Skin of body (tissue), 2 donors: ENCODE data around the gene ECEL1. TPM values are rescaled to one million over a fixed set of nuclear protein-coding genes. Genes with fewer than 3 reads are reported as not detected.

Experiments
- DNase-seq: peaks from one replicate; lab custom pipeline; 2025; lab: John Stamatoyannopoulos, UW
- total RNA-seq: library from RNA; depleted of rRNA; stranded (reverse); fragments of >200 nt; gene quantifications from one replicate; pipeline ENCODE4 v1.2.3, GENCODE V29; 2014

The ECEL1 gene
- total RNA-seq, 1 donor from 2014 or later, result 0.30 TPM

DNA sequence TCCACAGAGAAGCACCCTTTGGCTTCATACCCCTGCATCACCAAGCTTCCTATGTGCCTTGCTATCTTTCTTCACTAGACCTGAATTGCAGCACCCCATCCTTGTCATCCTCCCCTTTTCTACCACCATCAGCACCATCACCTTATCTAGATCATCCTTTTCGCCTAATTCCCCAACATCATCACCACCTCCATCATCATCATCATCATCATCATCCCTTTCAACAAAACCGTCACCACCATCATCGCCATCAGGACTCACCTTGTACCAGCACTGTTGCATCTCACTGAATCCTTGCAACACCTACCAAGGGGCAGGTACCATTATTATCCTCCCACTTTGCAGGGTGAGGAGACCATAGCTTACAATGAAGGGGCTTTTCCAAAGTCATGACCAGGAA lies 10.8 kb upstream of the ECEL1 start:
- no peak for DNase-seq

DNA sequence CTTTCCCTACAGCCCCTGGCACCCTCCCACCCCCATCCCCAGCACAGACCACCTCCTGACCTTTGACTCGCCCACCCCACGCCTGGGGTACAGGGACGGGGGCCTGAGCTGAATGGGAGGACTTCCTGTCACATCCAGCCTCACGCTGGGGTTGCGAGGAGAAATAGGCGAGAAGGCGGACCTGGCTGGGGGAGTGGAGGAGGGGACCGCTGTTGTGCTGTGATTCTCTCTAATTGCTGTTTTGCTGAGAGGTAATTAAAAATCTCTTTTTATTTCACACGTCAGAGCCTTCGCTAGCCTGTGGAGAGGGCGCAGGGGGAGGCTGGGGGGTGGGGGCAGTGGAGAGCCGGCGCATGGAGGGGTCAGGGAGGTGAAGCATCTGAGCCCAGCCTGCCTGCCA lies 9.7 kb upstream of the ECEL1 start:
- DNase-seq, result no peak

DNA sequence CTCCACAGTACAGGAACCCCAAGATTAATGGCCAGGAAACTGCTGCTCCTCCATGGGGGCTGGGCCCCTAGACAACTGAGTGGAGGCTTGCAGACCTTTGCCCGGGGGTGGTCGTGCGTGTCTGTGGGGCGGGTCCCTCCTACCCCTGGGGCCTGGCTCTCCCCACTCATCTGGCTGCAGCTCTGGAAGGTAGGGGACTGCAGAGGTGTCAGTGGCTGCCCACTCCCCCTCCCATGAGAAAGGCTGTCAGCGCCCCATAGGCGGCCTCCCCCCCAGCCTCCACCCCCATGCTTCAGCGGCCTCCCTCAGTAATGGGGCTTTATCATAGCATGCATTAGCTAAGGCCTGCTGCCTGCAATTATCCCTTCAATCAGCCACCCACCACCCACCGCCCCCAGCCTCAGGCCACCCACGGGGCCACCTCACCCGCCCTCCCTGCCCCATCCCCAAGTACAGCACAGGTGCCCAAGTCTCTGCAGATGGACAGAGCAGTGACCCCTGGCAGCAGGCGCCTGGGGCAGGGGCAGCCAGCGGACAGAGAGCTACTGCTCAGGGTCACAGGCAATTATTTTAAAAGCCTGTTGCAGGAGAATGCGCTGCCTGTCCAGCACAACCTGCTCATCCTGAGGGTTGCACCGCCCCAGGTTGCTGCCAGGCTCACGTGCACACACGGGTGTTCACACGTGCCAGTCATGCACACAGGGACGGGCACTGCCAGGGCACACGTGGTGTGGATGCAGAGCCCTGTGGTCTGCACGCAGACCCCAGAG lies 9.1 kb upstream of the ECEL1 start:
- no peak for DNase-seq

DNA sequence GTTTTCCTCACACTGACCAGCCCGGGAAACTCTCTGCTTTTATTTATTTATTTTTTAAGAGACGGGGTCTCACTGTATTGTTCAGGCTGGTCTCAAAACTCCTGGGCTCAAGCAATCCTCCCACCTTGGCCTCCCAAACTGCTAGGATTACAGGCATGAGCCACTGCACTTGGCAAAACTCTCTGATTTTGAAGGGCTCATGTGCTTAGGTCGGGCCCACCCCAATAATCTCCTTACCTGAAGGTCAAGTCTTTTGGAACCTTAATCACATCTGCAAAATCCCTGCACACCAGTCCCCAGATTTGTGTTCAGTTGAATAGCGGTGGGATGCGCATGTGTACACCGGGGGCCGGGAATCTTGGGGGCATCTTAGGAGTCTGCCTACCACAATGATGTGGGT lies 7.7 kb upstream of the ECEL1 start:
- DNase-seq, result no peak

DNA sequence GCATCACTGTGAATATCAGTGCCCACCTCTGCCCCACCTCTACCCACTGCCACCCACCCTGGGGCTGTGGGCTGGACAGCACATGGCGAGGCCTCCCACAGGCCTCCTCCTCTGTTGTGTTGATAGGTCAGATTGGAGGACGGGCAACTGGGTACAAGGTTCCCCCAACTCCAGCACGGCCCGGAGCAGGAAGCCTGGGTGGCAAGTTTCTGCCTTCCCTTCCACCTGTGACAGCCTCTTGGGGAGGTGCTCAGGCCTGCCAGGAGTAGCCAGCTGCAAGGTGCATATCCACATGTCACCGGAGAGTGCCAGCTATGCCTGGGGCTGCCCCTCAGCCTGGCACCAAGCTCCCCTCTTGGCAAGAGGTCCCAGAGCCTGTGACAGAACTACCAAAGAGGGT lies 6.9 kb upstream of the ECEL1 start:
- no peak for DNase-seq

DNA sequence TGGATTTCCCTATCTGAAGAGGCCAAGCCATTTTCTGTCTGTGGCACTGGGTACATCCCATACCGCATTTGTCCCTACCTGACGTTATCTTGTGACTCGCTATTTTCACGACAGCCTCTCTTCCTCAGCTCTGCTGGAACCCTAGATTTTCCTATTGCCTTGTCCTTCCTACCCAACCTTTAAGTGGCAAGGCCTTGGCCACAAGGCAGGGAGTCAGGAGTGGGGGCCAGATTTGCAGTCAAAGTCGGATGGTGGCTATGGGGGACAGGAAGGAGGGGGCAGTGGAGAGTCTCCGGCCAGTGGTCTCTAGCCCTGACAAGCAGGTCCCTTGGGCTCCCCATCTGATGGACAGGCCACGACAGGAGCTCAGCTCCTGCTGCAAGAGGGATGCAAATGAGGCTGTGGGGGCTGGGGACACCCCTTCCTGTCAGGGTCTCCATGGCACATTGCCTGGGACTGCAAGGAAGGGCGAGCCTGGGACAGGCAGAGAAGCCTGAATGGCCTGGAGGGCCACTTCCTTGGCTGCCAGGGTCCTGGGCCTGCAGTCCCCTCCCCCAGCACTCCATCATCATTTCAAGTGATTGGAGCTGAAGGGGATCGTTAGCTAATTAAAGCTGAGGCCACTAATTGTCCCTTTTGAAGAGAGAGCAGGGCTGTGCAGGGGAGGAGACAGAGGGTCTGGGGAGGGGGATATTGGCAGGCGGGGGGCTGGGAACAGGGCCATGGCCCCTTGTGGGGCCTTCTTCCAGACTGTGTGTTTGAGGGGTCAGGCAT lies 6.3 kb upstream of the ECEL1 start:
- no peak for DNase-seq

DNA sequence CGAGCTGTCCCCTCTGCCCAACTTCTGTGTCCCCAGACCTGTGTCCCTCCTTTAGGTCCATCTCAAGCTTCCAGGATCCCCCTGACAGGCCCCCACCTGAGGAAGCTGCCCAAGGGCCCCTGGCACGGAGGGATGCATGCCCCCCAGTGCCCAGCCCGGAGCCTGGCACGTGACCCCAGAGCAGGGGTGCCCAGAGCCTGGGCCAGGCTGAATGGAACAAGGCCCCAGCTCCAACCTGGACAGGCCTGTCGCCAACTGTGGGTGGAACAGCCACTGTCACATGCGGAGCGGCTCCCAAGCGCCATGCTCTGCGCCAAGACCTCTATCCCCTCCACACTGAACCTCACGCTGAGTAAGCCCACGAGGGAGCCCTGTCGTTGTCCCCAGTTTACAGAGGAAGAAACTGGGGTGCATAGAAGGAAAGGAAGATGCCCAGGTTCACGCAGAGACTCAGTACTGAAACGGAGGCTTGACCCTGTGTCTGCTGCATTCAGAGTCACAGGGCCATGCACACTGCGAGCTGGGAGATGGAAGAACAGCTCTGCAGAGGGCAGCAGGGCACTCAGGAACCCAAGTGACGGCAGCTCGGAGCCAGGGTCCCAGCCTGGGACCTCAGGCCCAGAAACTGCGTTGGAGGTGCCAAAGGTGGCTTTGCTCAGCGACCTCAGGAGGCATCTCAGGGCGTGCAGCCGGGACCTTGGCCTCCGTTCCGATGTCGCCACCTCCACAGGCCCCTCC lies 5.5 kb upstream of the ECEL1 start:
- no peak for DNase-seq

DNA sequence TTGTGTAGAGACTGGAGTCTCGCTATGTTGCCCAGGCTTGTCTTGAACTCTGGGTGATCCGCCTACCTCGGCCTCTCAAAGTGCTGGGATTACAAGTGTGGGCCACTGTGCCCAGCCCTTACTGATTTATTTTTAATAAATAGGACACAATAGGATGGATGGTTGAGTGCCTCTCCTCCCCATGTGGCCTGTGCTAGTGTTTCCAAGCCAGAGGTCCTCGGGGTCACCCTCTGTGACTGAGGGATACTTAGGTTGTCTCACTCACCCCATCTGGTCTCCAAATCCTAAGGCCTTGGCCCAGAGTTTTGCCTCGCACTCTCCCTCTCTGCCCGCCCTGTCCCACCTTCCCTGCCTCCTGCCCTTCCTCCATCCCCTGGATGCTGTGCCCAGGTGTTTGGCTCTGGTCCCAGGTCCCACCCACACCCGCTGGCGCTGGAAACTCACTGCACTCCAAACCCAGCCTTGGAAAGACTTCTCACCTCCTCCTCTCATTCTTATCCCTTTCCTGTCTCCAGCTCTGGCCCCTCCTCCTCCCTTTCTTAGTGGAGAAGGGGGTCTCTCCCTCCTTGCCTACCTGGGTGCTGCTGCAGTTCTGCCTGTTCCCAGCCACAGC lies 4.7 kb upstream of the ECEL1 start:
- no peak for DNase-seq

DNA sequence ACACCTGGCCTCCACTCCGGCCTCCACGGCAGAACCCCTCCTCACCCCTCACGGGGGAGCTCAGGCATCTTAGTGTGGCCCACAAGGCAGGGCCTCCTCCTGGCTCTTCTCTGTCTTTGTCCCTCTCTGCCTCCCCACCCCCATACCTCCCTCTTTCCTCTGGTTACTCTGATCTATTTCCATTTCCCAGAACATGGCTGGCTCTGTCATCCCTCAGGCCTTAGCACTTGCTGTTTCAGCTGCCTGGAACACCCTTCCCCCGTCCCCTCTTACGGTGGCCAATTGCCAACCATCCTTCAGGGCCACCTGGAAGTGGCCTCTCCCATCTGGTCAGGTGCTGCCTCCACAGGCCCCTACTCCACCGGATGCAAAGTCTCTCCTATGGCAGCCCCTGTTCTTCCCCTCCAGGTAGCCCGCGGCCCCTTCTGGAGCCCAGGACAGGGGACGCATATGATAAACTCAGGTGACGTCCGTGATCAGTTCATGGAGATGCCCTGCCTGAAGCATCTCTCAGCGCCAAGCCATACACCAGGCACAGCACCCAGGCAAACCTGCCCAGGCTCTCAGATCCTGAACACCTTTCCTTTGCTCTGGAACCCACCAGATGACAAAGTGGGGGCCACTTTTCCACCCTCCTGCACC lies 3.6 kb upstream of the ECEL1 start:
- no peak for DNase-seq

DNA sequence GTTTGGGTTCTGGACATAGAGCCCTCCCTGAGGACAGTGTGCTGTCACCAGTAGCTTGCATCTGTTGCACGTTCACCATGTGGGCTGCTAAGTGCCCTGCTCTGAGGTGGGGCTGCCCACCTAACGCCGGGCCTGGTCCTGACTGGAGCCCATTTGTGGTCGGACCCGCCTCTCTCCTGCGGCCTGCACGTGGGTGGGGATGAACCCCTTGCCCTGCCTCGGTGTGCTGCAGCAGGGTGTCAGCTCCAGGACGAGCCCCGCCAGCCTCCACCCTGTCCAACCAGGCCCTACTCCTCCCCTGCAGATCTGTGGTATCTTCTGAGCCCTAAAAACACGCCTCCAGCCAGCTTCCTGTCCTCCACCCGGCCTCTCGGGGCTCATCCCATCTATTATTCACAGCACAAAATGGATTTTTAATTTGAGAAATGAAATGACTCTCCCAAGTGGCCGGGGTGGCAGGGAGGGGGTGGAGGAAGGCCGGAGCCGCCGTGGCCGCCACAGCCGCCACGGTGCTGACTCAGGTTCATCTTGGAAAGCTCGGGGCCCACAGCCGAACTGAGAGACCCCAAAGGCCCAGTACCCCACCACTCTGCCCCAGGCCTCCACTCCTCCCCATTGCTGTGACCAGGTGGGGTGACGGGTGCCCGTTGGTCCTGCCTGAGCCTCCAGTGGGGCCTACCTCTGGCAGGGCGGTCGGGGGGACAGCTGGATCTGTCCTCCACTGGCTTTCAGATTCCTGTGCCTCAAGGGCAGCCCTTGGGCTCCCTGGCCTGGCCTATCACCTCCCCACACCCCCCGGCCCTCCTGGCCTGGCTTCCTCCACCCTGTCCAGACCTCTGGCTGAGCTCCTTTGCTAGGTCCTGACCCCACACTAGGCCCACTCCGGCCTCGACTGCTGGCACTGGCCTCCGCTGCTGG lies 2.8 kb upstream of the ECEL1 start:
- DNase-seq, result no peak

DNA sequence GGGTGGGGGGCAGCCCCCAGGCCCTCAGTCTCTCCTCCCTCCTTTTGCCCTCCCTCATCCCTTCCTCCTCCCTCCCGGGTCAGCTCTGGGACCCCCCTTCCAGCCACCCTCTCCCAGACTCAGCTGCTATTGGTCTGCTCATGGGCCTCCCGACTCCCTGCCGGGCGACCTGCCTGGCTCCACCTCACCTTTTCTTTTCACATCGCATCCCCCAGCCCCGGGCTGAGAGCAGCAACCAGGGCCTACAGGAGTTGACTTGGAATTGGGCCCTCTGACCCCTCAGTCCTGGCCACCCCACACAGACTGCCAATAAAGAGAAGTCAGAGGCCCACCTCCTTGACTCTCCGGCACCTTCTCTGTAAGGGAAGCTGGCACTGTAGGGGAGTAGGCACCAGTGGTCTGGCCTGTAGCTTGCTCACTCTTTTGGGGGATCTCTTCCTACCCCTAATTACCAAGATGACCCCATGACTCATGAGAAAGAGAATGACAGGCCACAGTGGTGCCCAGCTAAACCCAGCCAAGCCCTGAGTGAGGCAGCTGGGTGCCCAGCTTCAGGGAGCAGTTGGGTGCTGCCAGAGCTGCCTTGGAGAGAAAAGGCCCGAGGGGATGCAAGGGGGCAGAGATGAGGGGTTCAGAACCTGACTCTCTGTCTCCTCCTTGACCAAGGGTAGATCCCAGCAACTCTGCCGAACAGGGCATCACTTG lies 2.0 kb upstream of the ECEL1 start:
- no peak for DNase-seq

DNA sequence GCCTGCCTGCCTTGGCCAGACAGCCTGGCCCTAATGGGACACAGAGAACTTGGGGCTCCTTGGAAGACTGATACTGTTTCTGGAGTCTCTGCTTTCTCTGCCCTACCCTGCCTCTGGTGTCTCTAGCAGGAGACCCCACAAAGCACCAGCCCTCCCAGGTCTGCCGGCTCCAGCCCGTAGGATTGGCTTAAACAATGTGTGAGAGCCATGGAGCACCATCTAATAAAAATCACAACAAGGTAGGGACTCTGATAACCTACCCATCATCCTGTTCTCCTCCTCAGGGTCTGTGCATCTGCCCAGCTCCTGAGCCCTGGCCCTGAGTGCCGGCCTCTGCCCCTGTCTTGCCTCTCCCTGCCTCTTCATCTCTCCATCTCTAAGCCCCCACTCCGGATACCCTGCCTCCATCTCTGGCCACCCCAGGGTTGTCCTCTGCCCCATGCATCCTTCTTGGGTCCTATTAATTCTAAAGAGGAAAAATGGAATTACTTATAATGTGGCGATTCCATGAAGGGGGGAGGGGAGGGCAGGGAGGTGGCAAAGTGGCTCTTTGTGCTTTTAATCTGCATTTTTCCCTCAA lies 1.2 kb upstream of the ECEL1 start:
- no peak for DNase-seq

DNA sequence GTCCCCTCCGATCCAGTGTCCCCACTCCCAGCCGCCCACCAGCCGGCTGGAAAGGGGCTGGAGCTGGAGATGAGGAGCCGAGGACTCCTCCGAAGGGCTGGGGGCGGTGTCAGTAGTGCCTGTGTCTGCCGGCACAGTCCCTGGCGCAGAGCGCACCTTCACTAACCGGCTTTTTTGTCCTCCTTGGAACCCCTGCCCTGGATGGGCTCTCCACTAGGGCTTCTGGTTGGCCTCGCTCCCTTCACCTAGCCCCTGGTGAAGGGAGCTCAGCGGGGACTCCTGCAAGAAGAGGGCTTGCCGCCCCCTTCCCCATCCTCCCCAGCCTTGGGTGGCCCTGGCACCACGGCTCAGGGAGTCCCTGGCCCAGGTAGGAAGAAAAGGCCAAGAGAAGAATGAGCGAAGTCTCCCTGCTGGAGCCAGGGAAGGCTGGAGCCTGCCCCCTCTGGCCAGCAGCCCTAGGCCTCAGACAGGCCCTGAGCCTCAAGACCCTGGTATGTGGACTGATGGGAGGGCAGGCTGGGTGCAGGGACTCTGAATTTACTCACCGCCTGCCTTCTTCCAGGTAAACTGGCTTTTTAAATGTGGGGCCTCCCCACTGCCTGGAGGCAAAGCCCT lies 570 bp upstream of the ECEL1 start:
- no peak for DNase-seq

DNA sequence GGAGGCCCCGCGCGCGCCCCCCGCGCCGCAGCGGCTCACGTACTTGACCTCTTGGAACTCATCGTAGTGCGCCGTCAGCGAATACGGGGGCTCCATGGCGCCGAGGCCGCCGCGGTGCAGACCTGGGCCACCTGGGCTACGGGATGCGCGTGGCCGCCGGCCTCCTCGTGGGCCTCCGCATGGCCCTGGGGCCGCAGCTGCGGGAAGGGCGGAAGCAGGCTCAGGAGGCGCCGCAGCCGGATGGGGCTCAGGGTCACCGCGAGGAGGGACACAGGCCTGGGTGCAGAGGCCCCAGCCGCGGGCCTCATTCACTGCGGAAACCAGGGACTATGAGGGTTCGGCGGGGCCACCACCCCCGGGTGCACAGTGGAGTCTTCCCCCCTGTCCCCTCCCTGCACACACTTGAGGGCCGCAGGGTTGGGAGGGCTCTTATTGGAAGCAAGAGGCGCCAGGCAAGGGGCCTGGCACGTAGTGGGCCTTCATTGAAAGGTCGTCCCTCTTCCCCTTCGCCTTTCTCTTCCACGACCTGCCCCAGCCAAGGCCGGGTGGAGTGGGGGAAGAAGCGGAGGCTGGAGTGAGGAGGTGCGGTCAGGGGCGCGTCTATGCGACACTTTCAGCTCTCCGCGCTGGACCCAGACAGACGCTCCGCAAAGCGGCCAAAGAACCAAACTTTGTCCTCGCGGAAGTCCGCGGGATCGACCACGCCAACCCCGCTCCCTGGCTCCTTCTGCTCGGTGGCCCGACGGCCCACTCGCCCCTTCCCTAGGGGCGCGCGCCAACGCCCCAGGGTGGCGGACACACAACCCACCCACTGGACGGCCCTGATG lies 863 bp downstream of the ECEL1 start:
- DNase-seq, result no peak

DNA sequence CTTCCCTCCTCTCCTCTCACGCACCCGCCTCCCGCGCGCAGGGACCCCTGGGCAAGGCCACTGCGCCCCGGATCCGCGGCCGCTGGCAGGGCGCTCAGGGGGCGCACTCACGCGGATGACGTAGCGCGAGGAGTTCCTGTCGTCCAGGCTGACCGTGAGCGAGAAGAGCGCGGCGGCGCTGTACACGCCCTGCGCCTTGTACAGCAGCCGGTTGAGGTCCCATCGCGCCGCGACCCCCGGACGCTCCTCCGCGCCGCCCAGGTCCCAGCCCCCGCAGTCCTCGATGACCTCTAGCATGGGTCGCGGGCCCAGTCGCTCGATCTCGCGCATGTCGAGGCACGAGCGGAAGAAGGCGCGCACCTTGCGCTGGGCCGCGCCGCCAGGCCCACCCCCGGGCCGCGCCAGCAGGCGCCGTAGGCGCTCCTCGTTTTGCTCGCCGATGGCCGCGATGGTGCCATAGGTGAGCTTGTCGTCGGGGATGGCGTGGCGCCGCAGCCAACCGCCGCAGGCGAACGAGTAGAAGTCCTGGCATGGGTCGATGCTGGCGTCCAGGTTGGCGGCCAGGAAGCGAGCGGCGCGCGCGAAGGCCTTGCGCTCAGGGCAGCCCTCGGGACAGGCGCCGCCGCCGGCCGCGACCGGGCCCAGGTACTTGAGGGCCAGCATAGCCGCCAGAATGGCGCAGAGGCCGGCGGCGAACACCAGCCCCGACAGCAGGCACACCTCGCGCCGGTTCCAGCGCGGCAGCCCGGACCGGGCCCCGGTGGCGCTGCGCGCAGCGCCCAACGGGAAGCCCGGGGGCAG lies 1.7 kb downstream of the ECEL1 start:
- no peak for DNase-seq

DNA sequence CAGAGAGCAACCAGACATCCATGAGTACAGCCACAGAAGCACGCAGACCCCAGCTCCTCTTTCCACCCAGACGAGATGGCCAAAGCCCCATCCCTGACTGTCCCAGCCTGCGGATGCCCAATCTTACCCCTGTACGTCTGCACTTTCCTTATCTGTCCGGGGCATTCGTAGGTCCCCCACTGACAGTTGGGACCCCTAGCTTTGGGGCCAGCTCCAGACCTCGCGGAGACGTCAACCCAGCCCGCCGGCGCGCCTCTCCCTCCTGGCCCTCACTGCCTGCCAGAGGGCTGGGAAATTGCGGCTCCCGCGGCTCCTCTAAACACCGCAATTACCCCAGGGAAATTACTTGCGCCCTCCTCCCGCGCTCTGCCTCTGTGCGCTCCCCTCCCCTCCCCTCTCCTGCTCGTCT lies 2.3 kb downstream of the ECEL1 start:
- DNase-seq, result no peak
